Prostate gland (tissue), 2 donors: ENCODE data around the gene SOWAHD. TPM values are rescaled to one million over a fixed set of nuclear protein-coding genes. Genes with fewer than 3 reads are reported as not detected.
A peak's percentile ranks its signal among the peaks of the same experiment; 100 is the strongest.

Experiments used
- DNase-seq: peaks from one replicate; pipeline ENCODE4 v3.0.0-alpha.2; 2019; ENCODE audit warnings: low spot score
- H3K27ac ChIP-seq, 2 donors: fragments of 200-600 bp; sonication (generic); 2 replicates each; pipeline ENCODE4 v1.5.1; 2017 to 2019
- H3K27me3 ChIP-seq: fragments of 200-600 bp; sonication (generic); replicated peaks from 2 replicates; pipeline ENCODE4 v1.5.1; 2019; ENCODE audit not compliant: insufficient read depth
- H3K36me3 ChIP-seq, 2 donors: fragments of 200-600 bp; sonication (generic); 1 replicate in 1 of 2; 2 replicates in 1 of 2; pipeline versions ENCODE4 v1.5.1 to v1.8.1; 2017 to 2019
- H3K4me1 ChIP-seq: fragments of 200-600 bp; sonication (generic); replicated peaks from 2 replicates; pipeline ENCODE4 v1.5.1; 2019
- H3K4me3 ChIP-seq, 2 donors: fragments of 200-600 bp; sonication (generic); 2 replicates each; pipeline ENCODE4 v1.5.1; 2017 to 2019
- H3K9me3 ChIP-seq: fragments of 200-600 bp; sonication (generic); 2 replicates; pipeline ENCODE4 v1.5.1; 2017
- POLR2A ChIP-seq: fragments of 450-650 bp; IDR thresholded peaks from one replicate; pipeline ENCODE4 v1.6.1; 2016; ENCODE audit warnings: antibody characterized with exemption, mild to moderate bottlenecking
- POLR2AphosphoS5 ChIP-seq: sonication (generic); formaldehyde crosslinking; IDR thresholded peaks from one replicate; pipeline ENCODE4 v1.6.1; 2017; ENCODE audit warnings: antibody characterized with exemption
- WGBS: methylation state at CpG from one replicate; pipeline ENCODE4 v1.1.5; 2018; 5-methylcytosine and 5-hydroxymethylcytosine counted together
- intact Hi-C: fragments of 100-400 bp; cut with DNase I; formaldehyde crosslinking; loops from one replicate; pipeline ENCODE4 v1.14.2; 2022
- total RNA-seq, 2 donors: library from RNA; depleted of rRNA; stranded (reverse); fragments of >200 nt; gene quantifications; one replicate each; pipeline ENCODE4 v1.1.0, GENCODE V29; 2016
- TF ChIP-seq, protein P1 (sequence below), 4 experiments: fragments of 200-600 bp in 2 of 4; fragments of 450-650 bp in 2 of 4; sonication (generic) in 2 of 4; IDR thresholded peaks; 1 replicate in 3 of 4; 2 replicates in 1 of 4; pipeline ENCODE4 v1.5.1; 2016 to 2019; ENCODE audit warnings: antibody characterized with exemption in 4 of 4, mild to moderate bottlenecking in 2 of 4, moderate library complexity in 2 of 4

The SOWAHD gene
- total RNA-seq, 2 donors from 2014 or later, result 13.9 TPM; not detected in 1

DNA sequence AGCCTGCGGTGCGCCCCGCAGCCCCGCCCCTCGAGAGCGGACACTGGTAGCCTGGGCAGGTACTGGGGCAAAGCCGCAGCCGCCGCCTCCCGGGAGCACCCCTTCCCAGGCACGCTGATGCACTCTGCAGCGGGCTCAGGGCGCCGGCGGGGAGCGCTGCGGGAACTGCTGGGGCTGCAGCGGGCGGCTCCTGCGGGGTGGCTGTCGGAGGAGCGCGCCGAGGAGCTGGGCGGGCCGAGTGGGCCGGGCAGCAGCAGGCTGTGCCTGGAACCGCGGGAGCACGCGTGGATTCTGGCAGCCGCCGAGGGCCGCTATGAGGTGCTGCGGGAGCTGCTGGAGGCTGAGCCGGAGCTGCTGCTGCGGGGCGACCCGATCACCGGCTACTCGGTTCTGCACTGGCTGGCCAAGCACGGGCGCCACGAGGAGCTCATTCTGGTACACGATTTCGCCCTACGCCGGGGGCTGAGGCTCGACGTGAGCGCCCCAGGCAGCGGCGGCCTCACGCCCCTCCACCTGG, 401 bp downstream of the SOWAHD start:
- H3K4me3 ChIP-seq, result peak overlapping the region; percentile 35 to 37
- DNase-seq, result no peak
- H3K36me3 ChIP-seq, result no peaks in the 10 kb centered on the region
- no peaks in the 10 kb centered on the region for H3K9me3 ChIP-seq
- intact Hi-C loops, result no loop called here
- no CpG with 5 or more reads among the region's 54 CpGs for WGBS
- H3K27me3 ChIP-seq, result no peaks in the 10 kb centered on the region
- TF ChIP-seq POLR2A (no peak), POLR2AphosphoS5 (no peak)
- TF ChIP-seq, protein P1, sequence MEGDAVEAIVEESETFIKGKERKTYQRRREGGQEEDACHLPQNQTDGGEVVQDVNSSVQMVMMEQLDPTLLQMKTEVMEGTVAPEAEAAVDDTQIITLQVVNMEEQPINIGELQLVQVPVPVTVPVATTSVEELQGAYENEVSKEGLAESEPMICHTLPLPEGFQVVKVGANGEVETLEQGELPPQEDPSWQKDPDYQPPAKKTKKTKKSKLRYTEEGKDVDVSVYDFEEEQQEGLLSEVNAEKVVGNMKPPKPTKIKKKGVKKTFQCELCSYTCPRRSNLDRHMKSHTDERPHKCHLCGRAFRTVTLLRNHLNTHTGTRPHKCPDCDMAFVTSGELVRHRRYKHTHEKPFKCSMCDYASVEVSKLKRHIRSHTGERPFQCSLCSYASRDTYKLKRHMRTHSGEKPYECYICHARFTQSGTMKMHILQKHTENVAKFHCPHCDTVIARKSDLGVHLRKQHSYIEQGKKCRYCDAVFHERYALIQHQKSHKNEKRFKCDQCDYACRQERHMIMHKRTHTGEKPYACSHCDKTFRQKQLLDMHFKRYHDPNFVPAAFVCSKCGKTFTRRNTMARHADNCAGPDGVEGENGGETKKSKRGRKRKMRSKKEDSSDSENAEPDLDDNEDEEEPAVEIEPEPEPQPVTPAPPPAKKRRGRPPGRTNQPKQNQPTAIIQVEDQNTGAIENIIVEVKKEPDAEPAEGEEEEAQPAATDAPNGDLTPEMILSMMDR (IDR thresholded peaks at IDR 0.05), result no peak
- no peaks in the 10 kb centered on the region for H3K4me1 ChIP-seq
- no peak overlapping the region for H3K27ac ChIP-seq

DNA sequence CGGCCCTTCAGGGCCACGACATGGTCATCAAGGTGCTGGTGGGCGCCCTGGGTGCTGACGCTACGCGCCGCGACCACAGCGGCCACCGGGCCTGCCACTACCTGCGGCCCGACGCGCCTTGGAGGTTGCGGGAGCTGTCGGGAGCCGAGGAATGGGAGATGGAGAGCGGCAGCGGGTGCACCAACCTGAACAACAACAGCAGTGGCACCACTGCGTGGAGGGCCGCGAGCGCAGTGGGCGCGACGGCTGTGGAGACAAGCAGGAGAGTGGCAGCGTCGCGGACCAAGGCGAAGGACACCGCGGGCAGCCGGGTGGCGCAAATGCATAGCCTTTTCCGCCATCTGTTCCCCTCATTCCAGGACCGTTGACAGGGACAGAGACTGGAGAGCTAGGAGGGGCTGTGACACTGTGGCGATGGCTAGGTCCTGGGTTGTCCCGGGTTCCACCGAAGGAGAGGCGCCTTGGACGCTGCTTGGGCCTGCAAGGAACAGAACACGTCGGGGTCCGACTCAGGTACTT, 919 bp downstream of the SOWAHD start:
- Histone ChIP-seq H3K27ac (no peak overlapping the region), H3K9me3 (no peaks in the 10 kb centered on the region), H3K4me3 (no peak overlapping the region), H3K36me3 (no peaks in the 10 kb centered on the region), H3K27me3 (no peaks in the 10 kb centered on the region), H3K4me1 (no peaks in the 10 kb centered on the region)
- intact Hi-C loops, result no loop called here
- no peak for DNase-seq
- TF ChIP-seq POLR2AphosphoS5, result no peak
- no peak for TF ChIP-seq POLR2A
- TF ChIP-seq, protein P1 (IDR thresholded peaks at IDR 0.05), result no peak
- WGBS, result 37% methylated on average over 18 of the region's 44 CpGs

DNA sequence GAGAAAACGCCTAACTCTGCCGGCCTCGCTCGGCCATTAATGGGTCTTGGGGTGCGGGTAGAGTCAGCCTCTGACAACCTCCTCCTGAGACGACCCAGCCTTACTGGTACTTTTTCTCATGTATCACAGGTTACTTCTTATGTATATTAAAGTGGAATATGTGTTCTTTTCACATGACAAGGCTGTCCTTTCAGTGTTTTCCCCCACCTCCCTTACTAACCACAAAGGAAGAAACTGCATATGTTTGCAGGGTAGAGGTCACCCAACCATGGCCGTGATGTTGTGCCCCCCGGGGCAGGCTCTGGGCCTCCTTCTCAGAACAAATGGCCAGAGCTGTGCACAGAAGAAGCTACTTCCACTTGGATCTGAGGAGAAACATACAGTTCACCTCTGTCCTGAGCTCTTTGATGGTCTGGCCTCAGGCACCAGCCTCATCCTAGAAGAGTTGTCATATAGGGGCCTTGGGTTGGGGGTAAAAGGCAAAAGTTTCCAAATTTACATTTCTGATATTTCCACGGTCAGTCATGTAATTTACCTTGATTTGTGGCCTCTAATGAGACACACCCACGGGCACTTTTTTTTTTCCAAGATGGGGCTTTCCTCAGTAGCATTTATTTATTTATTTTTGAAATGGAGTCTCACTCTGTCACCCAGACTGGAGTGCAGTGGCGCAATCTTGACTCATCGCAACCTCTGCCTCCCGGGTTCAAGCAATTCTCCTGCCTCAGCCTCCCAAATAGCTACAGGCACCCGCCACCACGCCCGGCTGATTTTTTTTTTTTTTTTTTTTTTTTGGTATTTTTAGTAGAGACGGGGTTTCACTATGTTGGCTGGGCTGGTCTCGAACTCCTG, 1.9 kb downstream of the SOWAHD start:
- intact Hi-C loops, result no loop called here
- DNase-seq, result no peak
- 90% methylated on average over 16 of the region's 18 CpGs for WGBS
- Histone ChIP-seq H3K4me1 (no peaks in the 10 kb centered on the region), H3K4me3 (no peak overlapping the region), H3K9me3 (no peaks in the 10 kb centered on the region), H3K27me3 (no peaks in the 10 kb centered on the region), H3K36me3 (no peaks in the 10 kb centered on the region), H3K27ac (no peak overlapping the region)
- TF ChIP-seq, protein P1 (IDR thresholded peaks at IDR 0.05), result no peak
- TF ChIP-seq POLR2A (no peak), POLR2AphosphoS5 (no peak)

DNA sequence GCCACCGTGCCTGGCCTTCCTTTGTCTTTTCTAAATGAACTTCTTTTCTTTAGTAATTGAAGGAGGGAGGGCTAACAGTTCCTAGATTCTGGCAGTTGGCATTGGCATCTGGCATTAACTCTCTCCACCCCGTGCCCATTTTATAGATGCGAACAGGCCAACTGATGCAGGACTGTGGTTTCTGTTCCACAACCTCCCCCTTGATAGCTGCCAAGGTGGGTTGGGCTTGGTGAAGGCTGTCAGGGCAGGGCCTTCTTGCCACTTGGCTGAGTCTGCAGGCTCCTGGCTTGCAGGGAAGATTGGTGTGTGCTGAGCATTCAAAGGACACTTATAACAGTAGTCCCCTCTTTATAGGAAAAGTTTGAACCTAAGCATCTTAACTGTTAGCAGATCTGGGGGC, 4.3 kb downstream of the SOWAHD start:
- no peaks in the 10 kb centered on the region for H3K9me3 ChIP-seq
- no peak for DNase-seq
- no peak overlapping the region for H3K4me3 ChIP-seq
- no peaks in the 10 kb centered on the region for H3K27me3 ChIP-seq
- H3K36me3 ChIP-seq, result no peaks in the 10 kb centered on the region
- TF ChIP-seq POLR2AphosphoS5 (no peak), POLR2A (no peak)
- TF ChIP-seq, protein P1 (IDR thresholded peaks at IDR 0.05), result no peak
- intact Hi-C loops, result no loop called here
- 41% methylated on average over 3 of the region's 3 CpGs for WGBS
- H3K4me1 ChIP-seq, result no peaks in the 10 kb centered on the region
- no peak overlapping the region for H3K27ac ChIP-seq
